H9 (cell line): ENCODE results near the gene RMRP. TPM values are rescaled to one million over a fixed set of nuclear protein-coding genes. Genes with fewer than 3 reads are reported as not detected.

Source experiments
- DNase-seq: peaks from one replicate; pipeline ENCODE4 v3.0.0-alpha.2; 2017
- H2AFZ ChIP-seq: one replicate; pipeline ENCODE4 v1.6.1; 2013; ENCODE audit warnings: mild to moderate bottlenecking, low read length, control low read depth, moderate library complexity
- H2AK5ac ChIP-seq: 2 replicates; pipeline ENCODE4 v1.6.1; 2013; ENCODE audit warnings: low read length, control low read depth, mixed read lengths; ENCODE audit not compliant: insufficient read length
- H2BK120ac ChIP-seq: one replicate; pipeline ENCODE4 v1.6.1; 2013; ENCODE audit warnings: low read depth, mild to moderate bottlenecking, low read length, control low read depth, inconsistent platforms; ENCODE audit not compliant: poor library complexity, severe bottlenecking
- H2BK12ac ChIP-seq: 2 replicates; pipeline ENCODE4 v1.6.1; 2013; ENCODE audit warnings: low read length, control low read depth, mixed read lengths, low read depth; ENCODE audit not compliant: insufficient read length
- H2BK15ac ChIP-seq: 2 replicates; pipeline ENCODE4 v1.6.1; 2013; ENCODE audit warnings: low read depth, low read length, control low read depth
- H2BK20ac ChIP-seq: one replicate; pipeline ENCODE4 v1.6.1; 2013; ENCODE audit warnings: low read depth, mild to moderate bottlenecking, low read length, control low read depth, inconsistent platforms; ENCODE audit not compliant: poor library complexity, severe bottlenecking
- H2BK5ac ChIP-seq: 2 replicates; pipeline ENCODE4 v1.6.1; 2013; ENCODE audit warnings: low read length, control low read depth, mixed read lengths; ENCODE audit not compliant: insufficient read length
- H3K14ac ChIP-seq: 2 replicates; pipeline ENCODE4 v1.6.1; 2013; ENCODE audit warnings: low read length, control low read depth; ENCODE audit not compliant: insufficient read depth
- H3K18ac ChIP-seq: 2 replicates; pipeline ENCODE4 v1.6.1; 2013; ENCODE audit warnings: low read depth, mild to moderate bottlenecking, mixed read lengths, low read length, control low read depth; ENCODE audit not compliant: insufficient read length
- H3K23ac ChIP-seq: 2 replicates; pipeline ENCODE4 v1.6.1; 2013; ENCODE audit warnings: low read length, control low read depth, mixed read lengths, low read depth; ENCODE audit not compliant: insufficient read length
- H3K23me2 ChIP-seq: 2 replicates; pipeline ENCODE4 v1.6.1; 2013; ENCODE audit warnings: low read depth, mild to moderate bottlenecking, mixed read lengths, low read length, control low read depth; ENCODE audit not compliant: insufficient read length, poor library complexity, severe bottlenecking
- H3K27ac ChIP-seq: 2 replicates; pipeline ENCODE4 v1.5.1; 2013; ENCODE audit warnings: low read length, control low read depth, mixed read lengths, low read depth; ENCODE audit not compliant: insufficient read length
- H3K27me3 ChIP-seq: 2 replicates; pipeline ENCODE4 v1.6.1; 2013; ENCODE audit warnings: low read length, control low read depth, inconsistent platforms; ENCODE audit not compliant: insufficient read depth
- H3K4ac ChIP-seq: 2 replicates; pipeline ENCODE4 v1.6.1; 2013; ENCODE audit warnings: low read depth, mild to moderate bottlenecking, control low read depth, inconsistent platforms, low read length, moderate library complexity
- H3K4me1 ChIP-seq: 2 replicates; pipeline ENCODE4 v1.6.1; 2013; ENCODE audit warnings: low read length, control low read depth, inconsistent platforms; ENCODE audit not compliant: insufficient read depth
- H3K4me2 ChIP-seq: 2 replicates; pipeline ENCODE4 v1.6.1; 2013; ENCODE audit warnings: low read length, control low read depth, mixed read lengths; ENCODE audit not compliant: insufficient read length, insufficient read depth
- H3K56ac ChIP-seq: 2 replicates; pipeline ENCODE4 v1.6.1; 2013; ENCODE audit warnings: low read depth, mild to moderate bottlenecking, mixed read lengths, low read length, control low read depth; ENCODE audit not compliant: insufficient read length
- H3K79me1 ChIP-seq: 2 replicates; pipeline ENCODE4 v1.6.1; 2013; ENCODE audit warnings: low read depth, mild to moderate bottlenecking, moderate library complexity, low read length, control low read depth, inconsistent platforms; ENCODE audit not compliant: insufficient read depth, poor library complexity, severe bottlenecking
- H3K79me2 ChIP-seq: 2 replicates; pipeline ENCODE4 v1.6.1; 2013; ENCODE audit warnings: low read length, control low read depth, inconsistent platforms; ENCODE audit not compliant: insufficient read depth
- H3K9ac ChIP-seq: 2 replicates; pipeline ENCODE4 v1.6.1; 2013; ENCODE audit warnings: low read length, control low read depth, mixed read lengths; ENCODE audit not compliant: insufficient read length; ENCODE audit errors: extremely low read depth
- H3K9me3 ChIP-seq: one replicate; pipeline ENCODE4 v1.6.1; 2013; ENCODE audit warnings: low read depth, low read length, inconsistent platforms; ENCODE audit not compliant: control insufficient read depth
- H3T11ph ChIP-seq: one replicate; pipeline ENCODE4 v1.6.1; 2013; ENCODE audit warnings: mild to moderate bottlenecking, low read length, control low read depth, inconsistent platforms
- H4K20me1 ChIP-seq: one replicate; pipeline ENCODE4 v1.6.1; 2013; ENCODE audit not compliant: control insufficient read depth, insufficient read length, insufficient read depth
- H4K5ac ChIP-seq: 2 replicates; pipeline ENCODE4 v1.6.1; 2013; ENCODE audit warnings: low read depth, mild to moderate bottlenecking, mixed read lengths, low read length, control low read depth; ENCODE audit not compliant: insufficient read length
- H4K8ac ChIP-seq: replicated peaks from 2 replicates; pipeline ENCODE4 v1.6.1; 2013; ENCODE audit warnings: low read length, control low read depth, mixed read lengths, low read depth; ENCODE audit not compliant: insufficient read length
- H4K91ac ChIP-seq: 2 replicates; pipeline ENCODE4 v1.6.1; 2013; ENCODE audit warnings: low read depth, mild to moderate bottlenecking, moderate library complexity, mixed read lengths, low read length, control low read depth; ENCODE audit not compliant: insufficient read length
- H3K27ac Mint-ChIP-seq, 3 experiments: 2 replicates in 2 of 3; 3 replicates in 1 of 3; pipeline ENCODE4 v1.8.0; 2020 to 2021; ENCODE audit warnings: mixed read lengths in 3 of 3, mild to moderate bottlenecking in 1 of 3, moderate library complexity in 1 of 3
- H3K27me3 Mint-ChIP-seq: 2 replicates; pipeline ENCODE4 v1.8.0; 2021; ENCODE audit warnings: low read depth, mild to moderate bottlenecking, moderate library complexity, mixed read lengths
- H3K36me3 Mint-ChIP-seq, 3 experiments: 2 replicates in 2 of 3; 3 replicates in 1 of 3; pipeline ENCODE4 v1.8.0; 2020 to 2021; ENCODE audit warnings: low read depth in 3 of 3, mixed read lengths in 3 of 3; ENCODE audit not compliant: insufficient read depth in 1 of 3
- H3K4me1 Mint-ChIP-seq, 2 experiments: 2 replicates each; pipeline ENCODE4 v1.8.0; 2020; ENCODE audit warnings: mixed read lengths in 2 of 2
- H3K4me3 Mint-ChIP-seq, 2 experiments: 2 replicates in 1 of 2; 3 replicates in 1 of 2; pipeline ENCODE4 v1.8.0; 2020 to 2021; ENCODE audit warnings: mild to moderate bottlenecking in 2 of 2, mixed read lengths in 2 of 2, moderate library complexity in 1 of 2
- H3K9me3 Mint-ChIP-seq, 2 experiments: 2 replicates in 1 of 2; 3 replicates in 1 of 2; pipeline ENCODE4 v1.8.0; 2020; ENCODE audit warnings: mild to moderate bottlenecking in 2 of 2, mixed read lengths in 2 of 2, moderate library complexity in 1 of 2
- total RNA-seq: library from RNA; stranded (reverse); gene quantifications from 2 replicates; pipeline ENCODE4 v1.2.1, GENCODE V29; 2021
- TF ChIP-seq, protein P1 (sequence below): fragments of 200-600 bp; sonication (generic); conservative IDR thresholded peaks from 3 replicates; pipeline ENCODE4 v1.8.0; 2021; ENCODE audit warnings: antibody characterized with exemption, mild to moderate bottlenecking

The RMRP gene
- total RNA-seq, 1 experiment from 2014 or later: 18,417 TPM

DNA sequence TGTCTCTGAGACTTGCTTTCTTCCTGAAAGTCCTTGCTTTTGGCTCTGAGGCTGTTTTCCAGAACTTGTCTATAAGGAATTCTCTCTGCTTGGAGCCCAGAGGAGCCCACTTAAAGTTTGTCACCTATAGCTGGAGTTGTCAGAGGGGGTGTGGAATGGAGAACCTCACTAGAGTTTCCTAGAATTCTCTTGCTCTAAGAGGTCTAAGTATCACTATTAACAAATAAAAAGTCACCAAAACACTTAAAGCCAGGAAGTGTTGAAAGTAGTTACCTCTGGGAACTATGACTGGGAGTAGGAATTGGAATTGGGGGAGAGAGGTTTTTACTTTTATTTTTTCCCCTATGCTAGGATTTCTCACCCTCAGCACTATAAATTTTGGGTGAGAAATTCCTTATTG is 22.1 kb downstream of the RMRP start:
- Mint-ChIP-seq H3K27ac (peak overlapping the region in 2 of 3 experiments; percentile 3 to 78; a peak in 1 of 7 replicates), H3K4me1 (no peaks in the 10 kb centered on the region), H3K4me3 (no peak overlapping the region), H3K36me3 (peaks cover 3 to 6% (median 5%) of the 10 kb centered on the region in 3 experiments), H3K9me3 (peaks cover 0 to 7% of the 10 kb centered on the region in 2 experiments; a peak in 3 of 5 replicates), H3K27me3 (peaks cover 10% of the 10 kb centered on the region)
- Histone ChIP-seq H3K23me2 (no peaks in the 10 kb centered on the region), H3K14ac (no peak overlapping the region), H3K9me3 (no peaks in the 10 kb centered on the region), H3K4me1 (no peaks in the 10 kb centered on the region), H3T11ph (no peak overlapping the region), H4K91ac (no peak overlapping the region), H2BK20ac (no peak overlapping the region), H2BK120ac (no peak overlapping the region), H3K4me2 (no peak overlapping the region), H3K56ac (no peak overlapping the region), H3K4ac (no peak overlapping the region), H3K27ac (no peak overlapping the region), H3K23ac (no peak overlapping the region), H3K79me2 (no peaks in the 10 kb centered on the region), H2AFZ (no peak overlapping the region), H3K27me3 (no peaks in the 10 kb centered on the region), H3K79me1 (no peaks in the 10 kb centered on the region), H4K5ac (no peak overlapping the region), H2BK5ac (no peak overlapping the region), H2BK15ac (no peak overlapping the region), H3K18ac (no peak overlapping the region), H4K8ac (no peak overlapping the region), H2BK12ac (no peak overlapping the region), H4K20me1 (no peaks in the 10 kb centered on the region), H2AK5ac (no peak overlapping the region), H3K9ac (no peak overlapping the region)
- TF ChIP-seq, protein P1, sequence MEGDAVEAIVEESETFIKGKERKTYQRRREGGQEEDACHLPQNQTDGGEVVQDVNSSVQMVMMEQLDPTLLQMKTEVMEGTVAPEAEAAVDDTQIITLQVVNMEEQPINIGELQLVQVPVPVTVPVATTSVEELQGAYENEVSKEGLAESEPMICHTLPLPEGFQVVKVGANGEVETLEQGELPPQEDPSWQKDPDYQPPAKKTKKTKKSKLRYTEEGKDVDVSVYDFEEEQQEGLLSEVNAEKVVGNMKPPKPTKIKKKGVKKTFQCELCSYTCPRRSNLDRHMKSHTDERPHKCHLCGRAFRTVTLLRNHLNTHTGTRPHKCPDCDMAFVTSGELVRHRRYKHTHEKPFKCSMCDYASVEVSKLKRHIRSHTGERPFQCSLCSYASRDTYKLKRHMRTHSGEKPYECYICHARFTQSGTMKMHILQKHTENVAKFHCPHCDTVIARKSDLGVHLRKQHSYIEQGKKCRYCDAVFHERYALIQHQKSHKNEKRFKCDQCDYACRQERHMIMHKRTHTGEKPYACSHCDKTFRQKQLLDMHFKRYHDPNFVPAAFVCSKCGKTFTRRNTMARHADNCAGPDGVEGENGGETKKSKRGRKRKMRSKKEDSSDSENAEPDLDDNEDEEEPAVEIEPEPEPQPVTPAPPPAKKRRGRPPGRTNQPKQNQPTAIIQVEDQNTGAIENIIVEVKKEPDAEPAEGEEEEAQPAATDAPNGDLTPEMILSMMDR: no peak
- DNase-seq: no peak
